ENCODE measurements around the gene PDE4DIP.
"Not testable (repeated sequence)": the region's sequence is repeated elsewhere in the genome, so short reads cannot be mapped to it uniquely, and the experiment has no call there.

PDE4DIP gene

GRCh38 chr1:148969126-148969525, 124.9 kb downstream of the PDE4DIP start:
- DNase-seq (ENCODE audit: low read depth in 1 of 2, low spot score in 1 of 2): not testable (repeated sequence)

DNA sequence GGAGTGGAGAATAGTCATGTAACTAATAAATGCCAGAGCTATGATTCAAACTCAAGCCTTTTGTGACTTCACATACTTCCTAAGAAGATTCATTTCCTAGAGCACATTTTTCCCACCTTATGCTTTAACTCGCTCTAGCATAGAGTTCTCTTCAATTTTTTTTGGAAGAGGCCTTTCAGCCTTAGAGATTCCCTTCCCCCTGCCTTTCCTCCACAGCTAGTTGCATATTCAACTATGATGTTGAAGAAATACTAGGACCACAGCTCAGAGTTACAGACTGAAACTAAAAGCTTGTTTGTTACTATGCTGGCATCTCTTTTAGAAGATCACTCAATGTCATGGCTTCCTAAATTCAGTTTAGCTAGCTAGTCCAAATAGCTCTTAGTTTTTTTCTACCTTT, 131.2 kb downstream of the PDE4DIP start:
- DNase-seq (ENCODE audit: low read depth in 1 of 2, low spot score in 1 of 2): not testable (repeated sequence)

DNA sequence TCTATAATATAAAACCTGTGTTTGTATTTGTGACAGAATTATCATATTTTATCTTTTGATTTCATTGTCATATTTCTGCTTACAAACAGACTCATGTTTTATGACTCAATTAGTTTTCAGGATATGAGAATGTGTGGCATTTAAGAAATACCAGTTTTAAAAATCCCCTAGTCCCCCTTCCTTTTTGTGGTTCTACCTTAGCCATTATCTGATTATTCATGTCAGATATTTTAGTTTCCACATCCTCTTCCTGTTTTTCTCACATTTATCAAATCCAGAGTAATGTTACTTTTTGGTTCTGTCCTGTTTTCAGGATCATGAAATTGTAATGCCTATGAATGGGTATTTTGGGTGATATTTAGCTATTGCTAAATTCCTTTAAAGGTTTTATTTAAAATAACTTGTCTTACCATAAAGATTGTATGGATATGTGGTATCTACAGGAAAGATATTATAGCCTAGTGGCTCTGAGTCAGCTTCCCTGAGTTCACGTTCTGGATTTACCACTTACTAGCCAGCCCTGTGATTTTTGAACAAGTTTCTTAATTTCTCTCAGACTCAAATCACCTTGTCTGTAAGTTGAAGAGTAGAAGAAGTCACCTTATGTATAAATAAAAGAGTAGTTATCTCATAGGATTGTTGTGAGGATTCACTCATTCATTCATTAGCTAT, 131.8 kb downstream of the PDE4DIP start:
- DNase-seq (ENCODE audit: low read depth in 1 of 2, low spot score in 1 of 2): not testable (repeated sequence)

- DNase-seq (ENCODE audit: low read depth in 1 of 2, low spot score in 1 of 2): not testable (repeated sequence)
Observed at GRCh38 chr1:148977785-148978184, 133.6 kb downstream of the PDE4DIP start.

DNA sequence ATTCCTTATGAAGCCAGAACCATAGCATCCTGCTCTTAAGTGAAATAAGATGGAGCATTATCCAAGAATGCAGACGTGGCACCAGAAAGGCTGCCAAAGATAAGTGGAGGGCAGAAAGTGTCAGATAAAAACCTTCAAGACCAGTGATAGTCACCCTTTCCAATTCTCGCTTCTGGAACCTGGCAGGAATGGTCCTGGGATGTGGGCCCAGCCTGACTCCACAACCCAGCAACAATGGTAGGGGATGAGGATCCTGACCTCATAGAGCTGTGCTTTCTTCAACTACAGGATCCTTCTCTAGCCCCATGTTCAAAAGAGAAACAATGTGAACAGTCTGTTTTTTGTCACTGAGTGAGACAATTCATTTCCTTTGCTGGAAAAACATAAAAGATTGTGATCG, 145.2 kb downstream of the PDE4DIP start:
- DNase-seq (ENCODE audit: low read depth in 1 of 2, low spot score in 1 of 2): not testable (repeated sequence)

DNA sequence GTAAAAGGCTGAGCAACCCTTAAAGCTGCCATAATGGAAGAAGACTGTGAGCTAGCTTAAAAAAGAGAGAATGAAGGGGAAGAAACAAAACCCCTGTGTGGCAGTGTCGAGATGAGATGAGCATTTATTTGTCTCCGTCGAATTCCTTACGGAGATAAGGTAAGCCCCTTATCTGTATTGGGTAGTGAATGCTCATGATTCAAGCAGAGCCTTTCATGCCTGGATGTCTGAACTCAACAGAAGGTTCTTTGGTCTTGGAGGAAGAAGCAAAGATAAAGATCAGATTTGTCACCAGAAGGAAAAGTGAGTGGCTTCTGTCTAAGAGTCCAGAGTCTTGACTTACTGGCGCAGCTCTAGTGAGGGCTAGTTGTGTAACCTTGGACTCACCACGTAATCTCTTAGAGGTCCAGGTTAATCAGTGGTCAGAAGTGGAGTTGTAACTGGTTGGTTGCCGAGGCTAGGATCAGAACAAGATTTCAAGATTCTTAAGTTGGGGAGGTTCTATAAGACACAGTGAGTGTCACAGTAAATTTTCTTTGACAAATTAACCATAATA, 146.1 kb downstream of the PDE4DIP start:
- not testable (repeated sequence) for DNase-seq (ENCODE audit: low read depth in 1 of 2, low spot score in 1 of 2)

DNA sequence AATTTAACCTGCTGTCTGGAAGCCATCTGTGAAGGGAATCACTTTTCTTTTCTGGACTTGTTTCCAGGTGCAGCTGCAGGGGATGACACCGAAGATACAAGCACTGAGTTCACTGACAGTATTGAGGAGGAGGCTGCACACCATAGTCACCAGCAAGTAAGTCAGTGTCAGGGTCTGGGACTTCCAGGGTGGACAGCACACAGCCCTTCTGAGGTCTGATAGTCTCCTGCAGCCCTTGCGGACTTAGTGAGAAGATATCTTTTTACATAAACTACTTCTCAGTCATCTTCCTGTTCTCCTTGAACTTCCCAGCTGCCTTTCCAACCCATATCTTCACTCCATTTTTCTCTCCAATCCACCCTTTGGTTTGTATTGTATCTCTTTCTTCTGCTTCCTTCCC, 147.6 kb downstream of the PDE4DIP start:
- DNase-seq (ENCODE audit: low read depth in 1 of 2, low spot score in 1 of 2): not testable (repeated sequence)

DNA sequence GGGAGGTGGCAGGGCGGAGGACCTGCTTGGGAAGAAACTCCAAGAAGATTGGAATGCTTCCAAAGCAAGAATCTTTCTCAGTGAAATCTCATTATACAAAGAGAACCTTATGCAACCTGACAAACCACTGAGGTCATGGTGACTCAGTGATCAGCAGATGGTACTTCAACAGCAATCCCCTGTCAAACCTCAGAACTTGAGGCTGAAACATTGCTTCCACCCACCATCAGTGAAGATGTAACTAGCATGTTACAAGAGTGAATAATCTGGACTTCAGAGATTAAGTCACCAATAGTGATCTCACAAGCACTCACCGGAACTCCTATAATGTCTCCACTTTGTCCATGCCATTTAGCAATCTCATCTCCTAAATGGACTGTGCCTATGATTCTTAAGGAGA, 148.1 kb downstream of the PDE4DIP start:
- DNase-seq (ENCODE audit: low read depth in 1 of 2, low spot score in 1 of 2): not testable (repeated sequence)

- DNase-seq (ENCODE audit: low read depth in 1 of 2, low spot score in 1 of 2): not testable (repeated sequence)
Observed at GRCh38 chr1:148996449-148997224, 152.4 kb downstream of the PDE4DIP start.

DNA sequence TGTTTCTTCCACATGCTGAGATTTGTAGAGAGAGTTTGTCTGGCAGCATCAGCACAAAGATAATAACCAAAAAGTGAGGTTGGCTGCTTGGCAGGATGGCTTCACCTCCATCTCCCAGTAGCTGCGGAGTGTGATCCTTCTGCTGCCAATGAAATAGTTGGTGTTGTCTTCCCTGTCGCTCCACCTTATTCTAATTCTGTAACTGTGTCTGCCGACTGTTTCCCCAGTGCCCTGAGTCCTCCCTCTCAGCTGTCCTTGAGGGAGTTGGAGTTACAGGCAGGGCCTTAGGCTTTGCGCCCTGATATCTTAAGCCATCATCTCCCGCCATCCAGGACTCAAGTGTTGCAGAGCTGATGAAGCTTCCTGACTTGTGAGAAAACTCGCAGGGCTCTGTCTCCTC, 153.2 kb downstream of the PDE4DIP start:
- not testable (repeated sequence) for DNase-seq (ENCODE audit: low read depth in 1 of 2, low spot score in 1 of 2)

DNA sequence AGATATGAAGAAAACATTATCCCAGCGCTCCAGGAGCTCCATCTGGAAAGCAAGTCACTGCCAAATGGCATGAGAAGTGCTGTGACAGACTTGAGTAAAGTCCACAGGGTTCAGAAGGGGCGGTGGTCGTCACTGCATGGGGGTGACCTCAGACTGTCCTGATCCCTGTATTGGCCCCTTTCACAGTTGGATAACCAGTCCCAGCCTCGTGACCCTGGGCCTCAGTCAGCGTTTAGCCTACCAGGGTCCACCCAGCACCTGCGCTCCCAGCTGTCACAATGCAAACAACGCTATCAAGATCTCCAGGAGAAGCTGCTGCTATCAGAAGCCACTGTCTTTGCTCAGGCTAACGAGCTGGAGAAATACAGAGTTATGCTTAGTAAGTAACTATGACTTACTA, 158.4 kb downstream of the PDE4DIP start:
- not testable (repeated sequence) for DNase-seq (ENCODE audit: low read depth in 1 of 2, low spot score in 1 of 2)

DNA sequence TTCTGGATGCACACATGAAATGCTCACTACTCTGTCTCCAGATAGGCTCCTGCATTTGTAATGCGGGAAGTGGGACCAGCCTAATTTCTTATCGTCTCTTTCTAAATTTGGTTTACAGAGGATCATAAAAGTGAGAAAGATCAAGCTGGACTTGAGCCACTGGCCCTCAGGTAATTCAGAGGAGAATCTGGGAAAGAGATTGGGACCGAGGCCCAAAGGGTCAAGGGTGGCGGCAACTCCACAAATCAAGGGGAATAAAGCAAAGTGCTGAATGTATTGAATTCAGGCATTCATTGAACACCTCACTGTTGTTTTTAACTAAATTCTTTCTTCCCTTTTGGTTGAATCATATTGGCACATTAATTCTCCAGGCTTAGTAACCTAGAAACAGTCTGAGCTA, 164.1 kb downstream of the PDE4DIP start:
- not testable (repeated sequence) for DNase-seq (ENCODE audit: low read depth in 1 of 2, low spot score in 1 of 2)

- not testable (repeated sequence) for DNase-seq (ENCODE audit: low read depth in 1 of 2, low spot score in 1 of 2)
Observed at GRCh38 chr1:149008769-149009168, 164.5 kb downstream of the PDE4DIP start.

- not testable (repeated sequence) for DNase-seq (ENCODE audit: low read depth in 1 of 2, low spot score in 1 of 2)
Observed at GRCh38 chr1:149009761-149010160, 165.5 kb downstream of the PDE4DIP start.

DNA sequence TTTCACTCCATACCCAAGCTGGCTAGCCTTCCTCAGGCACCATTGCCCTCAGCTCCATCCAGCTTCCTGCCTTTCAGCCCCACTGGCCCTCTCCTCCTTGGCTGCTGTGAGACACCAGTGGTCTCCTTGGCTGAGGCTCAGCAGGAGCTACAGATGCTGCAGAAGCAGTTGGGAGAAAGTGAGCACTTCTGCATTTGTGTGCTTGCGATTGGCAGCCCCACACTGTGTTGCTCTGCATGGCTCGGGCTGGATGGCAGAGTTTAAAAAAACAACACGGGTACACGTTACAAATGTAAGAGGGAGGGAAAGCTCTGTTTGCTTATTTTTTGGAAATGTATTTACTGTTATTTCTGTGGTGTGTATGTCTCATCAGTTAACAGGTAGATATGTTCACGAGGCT, 168.4 kb downstream of the PDE4DIP start:
- DNase-seq (ENCODE audit: low read depth in 1 of 2, low spot score in 1 of 2): not testable (repeated sequence)

GRCh38 chr1:149013513-149013912, 169.3 kb downstream of the PDE4DIP start:
- DNase-seq (ENCODE audit: low read depth in 1 of 2, low spot score in 1 of 2): not testable (repeated sequence)

GRCh38 chr1:149015522-149015921, 171.3 kb downstream of the PDE4DIP start:
- not testable (repeated sequence) for DNase-seq (ENCODE audit: low read depth in 1 of 2, low spot score in 1 of 2)

DNA sequence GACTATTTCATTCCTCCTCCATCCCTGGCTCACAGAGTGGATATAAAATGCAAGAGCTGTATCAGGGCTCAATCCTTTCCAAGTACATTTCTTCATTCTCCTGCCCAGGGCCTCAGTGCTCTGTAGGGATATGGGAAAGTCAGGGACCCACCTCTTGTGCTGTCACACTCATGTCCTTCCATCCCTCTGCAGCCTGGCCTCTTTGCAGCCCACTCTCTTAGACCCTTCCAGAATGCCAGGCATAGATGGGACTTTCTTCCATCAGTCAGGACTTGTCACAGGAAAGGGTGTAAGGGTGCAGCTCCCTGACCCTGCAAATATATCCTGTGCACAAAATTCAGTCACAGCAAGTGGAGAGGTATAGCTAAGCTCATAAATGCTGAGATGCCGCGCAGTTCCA, 172.4 kb downstream of the PDE4DIP start:
- not testable (repeated sequence) for DNase-seq (ENCODE audit: low read depth in 1 of 2, low spot score in 1 of 2)

GRCh38 chr1:149018577-149018976, 174.3 kb downstream of the PDE4DIP start:
- not testable (repeated sequence) for DNase-seq (ENCODE audit: low read depth in 1 of 2, low spot score in 1 of 2)

DNA sequence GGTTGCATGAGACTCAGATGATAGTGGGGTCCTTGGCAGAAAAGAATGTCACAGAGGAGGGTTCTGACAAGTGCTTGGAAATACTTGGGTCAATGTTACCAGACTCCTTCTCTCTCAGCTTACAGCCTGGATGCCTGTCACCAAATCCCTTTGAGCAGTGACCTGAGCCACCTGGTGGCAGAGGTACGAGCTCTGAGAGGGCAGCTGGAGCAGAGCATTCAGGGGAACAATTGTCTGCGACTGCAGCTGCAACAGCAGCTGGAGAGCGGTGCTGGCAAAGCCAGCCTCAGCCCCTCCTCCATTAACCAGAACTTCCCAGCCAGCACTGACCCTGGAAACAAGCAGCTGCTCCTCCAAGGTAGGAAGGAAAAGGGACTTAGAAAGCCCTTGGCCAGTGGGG, 180.1 kb downstream of the PDE4DIP start:
- DNase-seq (ENCODE audit: low read depth in 1 of 2, low spot score in 1 of 2): not testable (repeated sequence)

GRCh38 chr1:149033916-149034315, 189.7 kb downstream of the PDE4DIP start:
- not testable (repeated sequence) for DNase-seq (ENCODE audit: low read depth in 1 of 2, low spot score in 1 of 2)

GRCh38 chr1:149043056-149043455, 198.8 kb downstream of the PDE4DIP start:
- not testable (repeated sequence) for DNase-seq (ENCODE audit: low read depth in 1 of 2, low spot score in 1 of 2)
